GM10266 (cell line): ENCODE results near the gene TMCC3.
"Not testable (repeated sequence)": the region's sequence is repeated elsewhere in the genome, so short reads cannot be mapped to it uniquely, and the experiment has no call there.

Source experiments
- DNase-seq: peaks from one replicate; pipeline ENCODE4 v3.0.0; 2012; ENCODE audit errors: extremely low spot score
- TF ChIP-seq, protein P1 (sequence below): IDR thresholded peaks from 2 replicates; pipeline ENCODE4 v1.5.1; 2012; ENCODE audit warnings: mild to moderate bottlenecking, low read depth; ENCODE audit not compliant: control insufficient read depth, insufficient read depth; ENCODE audit errors: missing control alignments

The TMCC3 gene

DNA sequence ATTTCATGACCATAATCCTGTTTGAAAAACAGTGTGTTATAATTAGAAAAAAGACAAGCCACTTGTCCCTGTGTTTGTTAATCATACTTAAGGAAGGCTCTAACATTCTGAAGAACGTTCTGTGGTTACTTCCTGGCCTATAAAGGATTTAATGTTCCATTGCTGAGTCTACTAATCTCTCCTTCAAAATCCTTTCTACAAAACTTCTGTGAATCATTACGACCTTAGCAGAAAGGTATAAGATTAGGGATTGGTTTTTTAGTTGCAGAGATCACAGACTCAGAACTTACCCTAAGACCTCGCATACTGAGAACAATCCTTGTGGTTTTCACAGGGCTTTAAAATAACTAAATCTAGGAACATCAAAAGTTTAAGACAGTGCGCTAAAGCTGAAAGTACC is 48.3 kb downstream of the TMCC3 start:
- no peak for DNase-seq
- TF ChIP-seq, protein P1, sequence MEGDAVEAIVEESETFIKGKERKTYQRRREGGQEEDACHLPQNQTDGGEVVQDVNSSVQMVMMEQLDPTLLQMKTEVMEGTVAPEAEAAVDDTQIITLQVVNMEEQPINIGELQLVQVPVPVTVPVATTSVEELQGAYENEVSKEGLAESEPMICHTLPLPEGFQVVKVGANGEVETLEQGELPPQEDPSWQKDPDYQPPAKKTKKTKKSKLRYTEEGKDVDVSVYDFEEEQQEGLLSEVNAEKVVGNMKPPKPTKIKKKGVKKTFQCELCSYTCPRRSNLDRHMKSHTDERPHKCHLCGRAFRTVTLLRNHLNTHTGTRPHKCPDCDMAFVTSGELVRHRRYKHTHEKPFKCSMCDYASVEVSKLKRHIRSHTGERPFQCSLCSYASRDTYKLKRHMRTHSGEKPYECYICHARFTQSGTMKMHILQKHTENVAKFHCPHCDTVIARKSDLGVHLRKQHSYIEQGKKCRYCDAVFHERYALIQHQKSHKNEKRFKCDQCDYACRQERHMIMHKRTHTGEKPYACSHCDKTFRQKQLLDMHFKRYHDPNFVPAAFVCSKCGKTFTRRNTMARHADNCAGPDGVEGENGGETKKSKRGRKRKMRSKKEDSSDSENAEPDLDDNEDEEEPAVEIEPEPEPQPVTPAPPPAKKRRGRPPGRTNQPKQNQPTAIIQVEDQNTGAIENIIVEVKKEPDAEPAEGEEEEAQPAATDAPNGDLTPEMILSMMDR, result no peak

DNA sequence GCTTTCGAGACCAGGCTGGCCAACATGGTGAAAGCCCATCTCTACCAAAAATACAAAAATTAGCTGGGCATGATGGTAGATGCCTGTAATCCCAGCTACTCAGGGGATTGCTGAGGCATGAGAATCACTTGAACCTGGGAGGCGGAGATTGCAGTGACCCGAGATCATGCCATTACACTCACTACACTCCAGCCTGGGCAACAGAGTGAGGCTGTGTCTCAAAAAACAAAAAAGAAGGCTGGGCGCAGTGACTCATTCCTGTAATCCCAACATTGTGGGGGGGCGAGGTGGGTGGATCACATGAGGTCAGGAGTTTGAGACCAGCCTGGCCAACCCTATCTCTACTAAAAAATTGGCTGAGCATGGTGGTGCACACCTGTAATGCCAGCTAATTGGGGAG is 49.0 kb downstream of the TMCC3 start:
- not testable (repeated sequence) for DNase-seq

- no peak for DNase-seq
- TF ChIP-seq, protein P1, result no peak
Measured at GRCh38 chr12:94599189-94599588, 51.2 kb downstream of the TMCC3 start.

GRCh38 chr12:94597268-94597667 is 53.1 kb downstream of the TMCC3 start:
- DNase-seq, result no peak
- TF ChIP-seq, protein P1, result no peak

GRCh38 chr12:94596596-94596995 is 53.8 kb downstream of the TMCC3 start:
- no peak for DNase-seq
- TF ChIP-seq, protein P1, result no peak

DNA sequence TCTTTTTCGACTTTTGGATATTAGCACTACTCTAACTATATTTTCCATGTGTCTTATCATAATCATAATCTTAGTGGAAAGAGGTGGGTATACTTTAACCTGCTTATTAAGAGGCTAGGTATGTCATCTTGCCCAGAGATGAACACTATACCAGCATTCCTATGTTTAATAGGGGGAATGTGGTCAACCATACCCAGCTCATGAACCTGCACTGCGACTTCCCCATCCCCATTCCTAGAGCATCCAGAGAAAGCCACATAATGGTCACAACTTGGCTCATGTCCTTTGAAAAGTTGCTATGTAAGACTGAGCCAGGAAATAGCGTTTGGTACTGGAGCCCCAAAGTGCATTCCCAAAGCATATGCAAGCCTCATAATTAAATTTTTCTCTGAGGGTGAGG is 55.2 kb downstream of the TMCC3 start:
- no peak for DNase-seq
- TF ChIP-seq, protein P1, result no peak

DNA sequence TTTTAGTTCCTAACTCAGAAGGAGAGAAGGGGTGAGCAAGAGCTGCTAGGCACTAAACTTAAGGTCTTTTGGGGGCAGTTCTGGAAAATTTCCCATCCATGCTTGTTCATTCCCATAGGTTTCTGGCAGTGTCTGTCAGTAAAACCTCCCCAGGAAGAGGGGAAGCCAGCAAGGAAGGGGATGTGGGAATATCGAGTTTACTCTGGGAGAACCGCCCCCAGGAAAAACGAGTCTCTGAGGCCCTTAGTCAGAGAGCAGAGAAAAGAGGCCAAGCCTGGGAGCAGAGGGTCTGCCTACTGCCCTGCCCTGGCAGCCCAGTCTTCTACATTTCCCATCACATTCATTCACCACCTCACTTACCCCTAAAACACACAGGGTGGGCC is 55.9 kb downstream of the TMCC3 start:
- TF ChIP-seq, protein P1, result no peak
- DNase-seq, result no peak

GRCh38 chr12:94593822-94594442 is 56.4 kb downstream of the TMCC3 start:
- TF ChIP-seq, protein P1, result no peak
- DNase-seq, result no peak

DNA sequence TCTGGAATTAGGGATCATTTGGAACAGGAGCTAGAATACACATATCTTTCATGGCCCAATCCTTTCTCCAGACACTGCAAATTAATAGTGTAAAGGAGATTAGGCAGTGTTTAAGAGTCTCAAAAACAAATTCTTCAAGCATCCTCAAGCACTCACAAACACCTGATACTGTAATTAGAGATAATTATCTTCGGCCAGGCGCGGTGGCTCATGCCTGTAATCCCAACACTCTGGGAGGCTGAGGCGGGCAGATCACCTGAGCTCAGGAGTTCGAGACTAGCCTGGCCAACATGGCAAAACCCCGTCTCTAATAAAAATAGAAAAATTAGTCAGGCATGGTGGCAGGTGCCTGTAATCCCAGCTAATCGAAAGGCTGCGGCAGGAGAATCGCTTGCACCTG is 57.6 kb downstream of the TMCC3 start:
- not testable (repeated sequence) for DNase-seq
